WTC11 (cell line): ENCODE measurements around the gene SPG21. TPM values are rescaled to one million over a fixed set of nuclear protein-coding genes. Genes with fewer than 3 reads are reported as not detected.

ENCODE experiments used
- ATAC-seq: fragments of 200-7000 bp; cut with Tn5 transposase; 2 replicates; pipeline ENCODE4 v1.10.0; 2021; ENCODE audit warnings: mild to moderate bottlenecking, moderate library complexity
- CTCF ChIA-PET: fragments of 300-600 bp; sonication (Branson Sonifier 250); formaldehyde crosslinking; loops from one replicate; lab custom pipeline; 2021; ENCODE audit warnings: antibody characterized with exemption; lab: Charles Lee
- POLR2A ChIA-PET: fragments of 350-600 bp; sonication (Branson Sonifier 250); formaldehyde crosslinking; loops from one replicate; lab custom pipeline; 2021; ENCODE audit warnings: antibody characterized with exemption; lab: Charles Lee
- DNase-seq: peaks from one replicate; pipeline ENCODE4 v3.0.0; 2021; ENCODE audit warnings: low spot score
- H3K27ac Mint-ChIP-seq: 2 replicates; pipeline ENCODE4 v1.8.0; 2021; ENCODE audit warnings: mixed read lengths
- H3K27me3 Mint-ChIP-seq: 2 replicates; pipeline ENCODE4 v1.8.0; 2021; ENCODE audit warnings: low read depth, mild to moderate bottlenecking, moderate library complexity, mixed read lengths
- H3K36me3 Mint-ChIP-seq: 2 replicates; pipeline ENCODE4 v1.8.0; 2021; ENCODE audit warnings: mixed read lengths
- H3K4me1 Mint-ChIP-seq: 2 replicates; pipeline ENCODE4 v1.8.0; 2022; ENCODE audit warnings: mixed read lengths
- H3K4me3 Mint-ChIP-seq: 2 replicates; pipeline ENCODE4 v1.8.0; 2021; ENCODE audit warnings: mild to moderate bottlenecking, moderate library complexity, mixed read lengths
- H3K9me3 Mint-ChIP-seq: 2 replicates; pipeline ENCODE4 v1.8.0; 2021; ENCODE audit warnings: mixed read lengths
- FOXP4 ChIP-seq: sonication (generic); formaldehyde crosslinking; IDR thresholded peaks from 2 replicates; pipeline ENCODE4 v1.8.0; 2022; ENCODE audit warnings: mild to moderate bottlenecking, missing genetic modification reagents
- GRHL2 ChIP-seq: fragments of 250-450 bp; sonication (Bioruptor Pico); IDR thresholded peaks from 2 replicates; pipeline ENCODE4 v1.8.0; 2022; ENCODE audit warnings: mild to moderate bottlenecking, moderate library complexity; ENCODE audit not compliant: insufficient replicate concordance, severe bottlenecking
- JAZF1 ChIP-seq: fragments of 250-450 bp; sonication (Bioruptor Pico); IDR thresholded peaks from 2 replicates; pipeline ENCODE4 v1.9.0; 2021; ENCODE audit warnings: moderate library complexity, mild to moderate bottlenecking, inconsistent platforms
- MLX ChIP-seq: sonication (generic); formaldehyde crosslinking; IDR thresholded peaks from 2 replicates; pipeline ENCODE4 v1.8.1; 2023; ENCODE audit warnings: mild to moderate bottlenecking, missing genetic modification reagents, moderate library complexity
- MYBL2 ChIP-seq: sonication (generic); formaldehyde crosslinking; IDR thresholded peaks from 2 replicates; pipeline ENCODE4 v1.8.1; 2023; ENCODE audit warnings: mild to moderate bottlenecking, moderate library complexity, missing genetic modification reagents
- NR3C1 ChIP-seq: sonication (generic); formaldehyde crosslinking; conservative IDR thresholded peaks from 2 replicates; pipeline ENCODE4 v1.8.1; 2023; ENCODE audit warnings: low read depth, mild to moderate bottlenecking, missing genetic modification reagents
- PRDM15 ChIP-seq: sonication (generic); formaldehyde crosslinking; IDR thresholded peaks from 2 replicates; pipeline ENCODE4 v1.8.0; 2022; ENCODE audit warnings: missing genetic modification reagents
- PRRX2 ChIP-seq: fragments of 250-450 bp; sonication (Bioruptor Pico); IDR thresholded peaks from 2 replicates; pipeline ENCODE4 v1.8.0; 2021; ENCODE audit warnings: mild to moderate bottlenecking
- SOX15 ChIP-seq: fragments of 250-450 bp; sonication (Bioruptor Pico); IDR thresholded peaks from 2 replicates; pipeline ENCODE4 v1.9.0; 2021; ENCODE audit warnings: mild to moderate bottlenecking
- STAT6 ChIP-seq: sonication (generic); formaldehyde crosslinking; conservative IDR thresholded peaks from 2 replicates; pipeline ENCODE4 v1.8.1; 2023; ENCODE audit warnings: mild to moderate bottlenecking, low read depth, missing genetic modification reagents, moderate library complexity
- USF1 ChIP-seq: sonication (generic); formaldehyde crosslinking; IDR thresholded peaks from 2 replicates; pipeline ENCODE4 v1.8.0; 2022; ENCODE audit warnings: mild to moderate bottlenecking, missing genetic modification reagents
- ZMAT4 ChIP-seq: fragments of 250-450 bp; sonication (Bioruptor Pico); IDR thresholded peaks from 2 replicates; pipeline ENCODE4 v1.9.0; 2021; ENCODE audit warnings: mild to moderate bottlenecking
- ZNF232 ChIP-seq: sonication (generic); formaldehyde crosslinking; IDR thresholded peaks from 2 replicates; pipeline ENCODE4 v1.8.0; 2022; ENCODE audit warnings: mild to moderate bottlenecking, missing genetic modification reagents
- ZNF416 ChIP-seq: fragments of 250-450 bp; sonication (Bioruptor Pico); IDR thresholded peaks from 2 replicates; pipeline ENCODE4 v1.9.0; 2021; ENCODE audit warnings: mild to moderate bottlenecking, inconsistent platforms
- ZNF425 ChIP-seq: fragments of 250-450 bp; sonication (Bioruptor Pico); conservative IDR thresholded peaks from 2 replicates; pipeline ENCODE4 v1.9.0; 2021; ENCODE audit warnings: mild to moderate bottlenecking
- ZNF512 ChIP-seq: sonication (generic); formaldehyde crosslinking; IDR thresholded peaks from 2 replicates; pipeline ENCODE4 v1.8.1; 2022; ENCODE audit warnings: missing genetic modification reagents, borderline replicate concordance
- ZSCAN18 ChIP-seq: fragments of 250-450 bp; sonication (Bioruptor Pico); IDR thresholded peaks from 2 replicates; pipeline ENCODE4 v2.1.2; 2022; ENCODE audit warnings: mild to moderate bottlenecking, moderate library complexity
- total RNA-seq: library from RNA; stranded (reverse); gene quantifications from 3 replicates; pipeline ENCODE4 v1.2.3, GENCODE V29; 2021

SPG21 gene
- total RNA-seq, 1 experiment from 2014 or later = 69.9 TPM

GRCh38 chr15:64923546-64923945 is 66.2 kb downstream of the SPG21 start (continued):
- TF ChIP-seq FOXP4 (CRISPR knock-in tag) (no peak), ZNF425 (no peak), NR3C1 (CRISPR knock-in tag) (no peak)

GRCh38 chr15:64921711-64922110 is 68.0 kb downstream of the SPG21 start:
- Mint-ChIP-seq H3K4me3 (no peak overlapping the region), H3K4me1 (peaks cover 11% of the 10 kb centered on the region), H3K36me3 (no peaks in the 10 kb centered on the region), H3K9me3 (peaks cover 13% of the 10 kb centered on the region), H3K27me3 (no peaks in the 10 kb centered on the region), H3K27ac (peak overlapping the region; percentile 37; the same call in 1 of the 2 replicates)
- ChIA-PET CTCF (interaction anchor here (1.1 kb wide), 1 partner anchor 9 kb away, joined by 3 read pairs; the partner anchor contains the start of gene ANKDD1A), POLR2A (no interaction called here)
- DNase-seq (no peak), ATAC-seq (no peak)
- TF ChIP-seq MLX (CRISPR knock-in tag) = no peak

GRCh38 chr15:64919721-64920120 is 70.0 kb downstream of the SPG21 start:
- CTCF ChIA-PET = no interaction called here
- Mint-ChIP-seq H3K27me3 (peaks cover 3% of the 10 kb centered on the region), H3K4me3 (no peak overlapping the region), H3K9me3 (peaks cover 12% of the 10 kb centered on the region), H3K4me1 (peaks cover 25% of the 10 kb centered on the region)
- no peak for DNase-seq
- TF ChIP-seq MYBL2 (CRISPR knock-in tag) (no peak), ZNF232 (CRISPR knock-in tag) (no peak), ZSCAN18 (no peak), JAZF1 (no peak), ZNF416 (no peak), ZNF512 (CRISPR knock-in tag) (no peak), STAT6 (CRISPR knock-in tag) (no peak), GRHL2 (no peak), ZMAT4 (no peak), SOX15 (CRISPR knock-in tag) (no peak), USF1 (CRISPR knock-in tag) (no peak), PRDM15 (no peak), NR3C1 (CRISPR knock-in tag) (no peak), PRRX2 (no peak)
- TF ChIP-seq, all 79 proteins: peak for 0
- Mint-ChIP-seq H3K27ac (no peak overlapping the region), H3K36me3 (no peaks in the 10 kb centered on the region)
- no peak for ATAC-seq
- POLR2A ChIA-PET = no interaction called here
